OCI-LY7 (cell line): ENCODE data around the gene CORO1C.

ENCODE experiments used
- CTCF ChIP-seq: fragments of 200-600 bp; sonication (generic); conservative IDR thresholded peaks from 2 replicates; pipeline ENCODE4 v1.5.1; 2014; ENCODE audit warnings: mild to moderate bottlenecking, antibody characterized with exemption, low read length, moderate library complexity, mixed read lengths
- EZH2phosphoT487 ChIP-seq: fragments of 200-600 bp; sonication (generic); IDR thresholded peaks from 2 replicates; pipeline ENCODE4 v1.6.1; 2018; ENCODE audit warnings: low read depth, borderline replicate concordance, mild to moderate bottlenecking, mixed run types, antibody characterized with exemption, low read length, moderate library complexity, mixed read lengths

GRCh38 chr12:108610336-108610815 is 120.9 kb downstream of the CORO1C start:
- no peak for TF ChIP-seq CTCF
- TF ChIP-seq EZH2phosphoT487 = no peak
